ENCODE measurements around the gene MYOF.

GRCh38 chr10:93281367-93281720 is 200.8 kb downstream of the MYOF start:
- TF ChIP-seq CTCF (IDR thresholded peaks at IDR 0.05) (no peak), POLR2AphosphoS5 (IDR thresholded peaks at IDR 0.05) (no peak), POLR2A (IDR thresholded peaks at IDR 0.05) (no peak)
